Measurements from ENCODE around the gene PPP1R26. TPM values are rescaled to one million over a fixed set of nuclear protein-coding genes. Genes with fewer than 3 reads are reported as not detected.
"Not testable (repeated sequence)": the region's sequence is repeated elsewhere in the genome, so short reads cannot be mapped to it uniquely, and the experiment has no call there.

PPP1R26 gene
- total and polyA plus RNA-seq, 9 of the 15 experiments (the other 6 are each of a cell fraction or from before 2014, with no cell fraction given): 0.77 to 26.8 (median 9.3) TPM

GRCh38 chr9:135441105-135442071 is 38.2 kb upstream of the PPP1R26 start (continued):
- TF ChIP-seq EHMT2 (IDR thresholded peaks at IDR 0.05): peak; percentile 44; the same call in 1 of the 2 replicates
- peak; percentile 15; the same call in 1 of the 2 replicates for TF ChIP-seq NR4A1 (CRISPR knock-in tag; IDR thresholded peaks at IDR 0.05)
- TF ChIP-seq NR4A1 (tag; IDR thresholded peaks at IDR 0.05): peak; percentile 90
- peak; percentile 63 for TF ChIP-seq DPF2 (IDR thresholded peaks at IDR 0.05)
- TF ChIP-seq CREM (IDR thresholded peaks at IDR 0.05; ENCODE audit: low read depth): peak; percentile 55
- TF ChIP-seq CUX1 (CRISPR knock-in tag; IDR thresholded peaks at IDR 0.05): peak; percentile 66; the same call in 1 of the 2 replicates
- peak; percentile 23; the same call in 1 of the 2 replicates for TF ChIP-seq ZBTB2 (IDR thresholded peaks at IDR 0.05)
- TF ChIP-seq ZNF584 (CRISPR knock-in tag; IDR thresholded peaks at IDR 0.05; ENCODE audit: low read depth): peak; percentile 65; the same call in 1 of the 2 replicates
- peak; percentile 70 for TF ChIP-seq EP300 (IDR thresholded peaks at IDR 0.05; ENCODE audit: low read length)
- TF ChIP-seq RAD51 (IDR thresholded peaks at IDR 0.05; ENCODE audit: borderline replicate concordance, low read depth): peak; percentile 41
- not testable (repeated sequence) for TF ChIP-seq JUND (IDR thresholded peaks at IDR 0.05; ENCODE audit: borderline replicate concordance, low read depth, low read length); MYC (IDR thresholded peaks at IDR 0.05; ENCODE audit: low read depth, low read length)
- TF ChIP-seq JUND (tag; IDR thresholded peaks at IDR 0.05; ENCODE audit: borderline replicate concordance, low read depth, low read length): peak; percentile 55; the same call in 1 of the 3 replicates
- 0 out of 2 replicates have a peak, but pooled peaks have one; percentile 39 for TF ChIP-seq PTTG1 (tag; IDR thresholded peaks at IDR 0.05; ENCODE audit: low read depth)
- TF ChIP-seq BACH1 (tag; IDR thresholded peaks at IDR 0.05): peak; percentile 48; the same call in 1 of the 2 replicates
- peak; percentile 54; the same call in 1 of the 2 replicates for TF ChIP-seq MYC (CRISPR knock-in tag; IDR thresholded peaks at IDR 0.05; ENCODE audit: borderline replicate concordance, low read depth)
- TF ChIP-seq HDGF (IDR thresholded peaks at IDR 0.05): 0 out of 2 replicates have a peak, but pooled peaks have one; percentile 42
- TF ChIP-seq UBTF (IDR thresholded peaks at IDR 0.05; ENCODE audit: borderline replicate concordance in 1 of 2, low read depth in 2 of 2, low read length in 2 of 2): 0 out of 4 replicates have a peak, but pooled peaks of 1 of the 2 experiments have one; percentile 47

Measured in K562 (cell line).